C1 segment of cervical spinal cord (tissue), 14 donors: ENCODE measurements around the gene MAVS.
A peak's percentile ranks its signal among the peaks of the same experiment; 100 is the strongest.
"Not testable (repeated sequence)": the region's sequence is repeated elsewhere in the genome, so short reads cannot be mapped to it uniquely, and the experiment has no call there.

Experiments
- DNase-seq, 14 donors: peaks; one replicate each; lab custom pipeline; 2025; lab: John Stamatoyannopoulos, UW

Gene MAVS

GRCh38 chr20:3847429-3847940, 851 bp downstream of the MAVS start:
- peak in 1 of 14 donors; percentile 26 for DNase-seq

- DNase-seq = no peak
Observed at GRCh38 chr20:3848565-3848964, 1.9 kb downstream of the MAVS start.

DNA sequence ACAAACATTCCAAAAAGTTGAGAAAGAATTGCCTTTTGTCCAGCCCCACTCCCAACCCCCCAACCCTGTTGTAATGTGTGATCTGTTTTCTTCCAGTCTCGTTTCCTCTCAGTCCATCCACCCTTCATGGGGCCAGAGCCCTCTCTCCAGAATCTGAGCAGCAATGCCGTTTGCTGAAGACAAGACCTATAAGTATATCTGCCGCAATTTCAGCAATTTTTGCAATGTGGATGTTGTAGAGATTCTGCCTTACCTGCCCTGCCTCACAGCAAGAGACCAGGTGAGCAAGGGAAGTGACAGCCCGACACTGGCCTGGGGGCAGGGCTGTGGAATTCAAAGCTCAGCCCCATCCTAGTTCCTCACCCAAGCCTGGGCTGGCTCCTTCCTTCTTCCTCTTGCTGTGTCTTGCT, 7.8 kb downstream of the MAVS start:
- no peak for DNase-seq

- DNase-seq = peak in 1 of 14 donors; percentile 54
Observed at GRCh38 chr20:3857405-3857804, 10.8 kb downstream of the MAVS start.

GRCh38 chr20:3858689-3859088, 12.1 kb downstream of the MAVS start:
- DNase-seq = no peak

- DNase-seq = no peak
Observed at GRCh38 chr20:3861191-3861590, 14.6 kb downstream of the MAVS start.

GRCh38 chr20:3862333-3862732, 15.7 kb downstream of the MAVS start:
- no peak for DNase-seq

- DNase-seq = no peak
Observed at GRCh38 chr20:3863317-3863716, 16.7 kb downstream of the MAVS start.

DNA sequence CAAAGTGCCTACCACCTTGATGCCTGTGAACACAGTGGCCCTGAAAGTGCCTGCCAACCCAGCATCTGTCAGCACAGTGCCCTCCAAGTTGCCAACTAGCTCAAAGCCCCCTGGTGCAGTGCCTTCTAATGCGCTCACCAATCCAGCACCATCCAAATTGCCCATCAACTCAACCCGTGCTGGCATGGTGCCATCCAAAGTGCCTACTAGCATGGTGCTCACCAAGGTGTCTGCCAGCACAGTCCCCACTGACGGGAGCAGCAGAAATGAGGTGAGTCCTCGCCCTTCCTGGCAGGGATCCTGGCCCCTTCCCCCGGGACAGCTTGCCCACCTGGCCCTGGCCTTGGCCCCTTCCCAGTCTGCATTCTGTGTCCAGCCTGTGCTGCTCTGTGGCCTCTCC, 17.9 kb downstream of the MAVS start:
- DNase-seq = peak in 1 of 14 donors; percentile 10

DNA sequence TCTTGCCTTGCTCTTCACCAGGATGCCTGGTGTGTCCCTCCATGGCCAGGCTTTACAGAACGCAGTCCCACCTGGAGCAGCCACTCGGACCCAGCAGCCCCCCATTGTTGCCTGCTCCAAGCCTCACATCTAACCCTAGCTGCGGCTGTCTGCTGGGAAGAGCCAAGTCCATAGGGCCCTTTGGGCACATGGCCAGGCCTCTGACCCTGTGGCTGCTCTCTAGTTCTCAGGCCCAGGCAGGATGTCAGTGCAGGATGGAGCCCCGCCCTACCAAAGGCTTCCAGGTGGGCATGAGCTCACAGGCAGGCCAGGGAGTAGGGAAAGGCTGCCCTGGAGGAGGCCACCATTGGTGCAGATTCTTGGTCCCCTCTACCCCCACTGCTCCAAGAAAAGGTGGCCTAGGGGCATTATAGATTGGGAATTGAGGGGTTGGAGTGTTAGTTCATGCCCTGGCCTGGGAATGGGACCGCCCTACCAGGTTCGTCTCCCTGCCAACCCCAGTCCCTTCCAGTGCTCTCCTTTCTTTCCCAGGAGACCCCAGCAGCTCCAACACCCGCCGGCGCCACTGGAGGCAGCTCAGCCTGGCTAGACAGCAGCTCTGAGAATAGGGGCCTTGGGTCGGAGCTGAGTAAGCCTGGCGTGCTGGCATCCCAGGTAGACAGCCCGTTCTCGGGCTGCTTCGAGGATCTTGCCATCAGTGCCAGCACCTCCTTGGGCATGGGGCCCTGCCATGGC, 18.7 kb downstream of the MAVS start:
- DNase-seq = no peak

- no peak for DNase-seq
Observed at GRCh38 chr20:3865887-3866407, 19.3 kb downstream of the MAVS start.

DNA sequence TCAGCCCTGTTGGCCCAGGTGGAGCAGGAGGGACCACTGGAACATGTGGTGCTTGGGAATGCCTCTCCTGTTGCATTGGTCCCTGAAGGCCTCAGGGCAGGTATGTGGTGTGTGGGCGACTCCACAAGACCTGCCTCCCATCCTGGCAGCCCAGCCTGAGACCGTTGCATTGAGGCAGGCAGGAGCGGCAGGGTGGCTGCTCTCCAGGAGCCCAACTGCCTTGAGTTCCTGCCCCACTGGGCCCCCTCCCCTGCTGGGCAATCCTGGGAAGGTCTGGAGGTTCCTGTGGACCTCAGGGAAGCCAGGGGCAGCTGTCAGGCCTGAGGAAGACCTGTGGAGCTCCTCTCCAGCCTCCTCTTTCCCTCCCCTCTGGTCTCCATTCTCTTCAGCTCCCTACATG, 19.8 kb downstream of the MAVS start:
- no peak for DNase-seq

- no peak for DNase-seq
Observed at GRCh38 chr20:3867802-3868201, 21.2 kb downstream of the MAVS start.

DNA sequence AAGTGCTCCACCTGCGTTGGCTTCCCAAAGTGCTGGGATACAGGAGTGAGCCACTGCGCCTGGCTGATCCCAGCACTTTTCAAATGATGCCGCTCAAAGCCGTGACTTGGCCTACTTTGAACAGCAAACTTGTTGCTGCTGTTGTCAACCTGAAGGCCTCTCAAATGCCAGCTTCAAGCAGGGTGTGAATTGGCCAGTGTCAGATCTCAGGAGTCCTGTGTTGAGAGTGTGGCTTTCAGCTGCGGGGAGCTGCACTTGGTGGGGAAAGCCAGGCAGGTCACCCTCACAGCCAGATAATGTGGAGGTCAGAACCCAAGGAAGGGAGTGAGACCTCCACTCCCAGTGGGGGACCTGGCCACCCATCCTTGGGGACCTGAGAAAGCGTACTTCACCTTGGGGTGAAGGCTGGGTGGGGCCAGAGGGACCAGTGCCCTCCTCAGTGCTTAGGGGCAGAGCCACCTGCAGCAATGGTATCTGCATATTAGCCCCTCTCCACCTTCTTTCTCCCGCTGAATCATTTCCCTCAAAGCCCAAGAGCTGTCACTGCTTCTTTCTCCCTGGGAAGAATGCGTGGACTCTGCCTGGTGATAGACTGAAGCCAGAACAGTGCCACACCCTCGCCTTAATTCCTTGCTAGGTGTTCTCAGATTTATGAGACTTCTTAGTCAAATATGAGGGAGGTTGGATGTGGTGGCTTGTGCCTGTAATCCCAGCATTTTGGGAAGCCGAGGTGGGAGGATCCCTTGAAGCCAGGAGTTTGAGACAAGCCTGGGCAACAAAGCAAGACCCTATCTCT, 23.4 kb downstream of the MAVS start:
- no peak for DNase-seq

GRCh38 chr20:3871550-3872265, 25.1 kb downstream of the MAVS start:
- DNase-seq = no peak

DNA sequence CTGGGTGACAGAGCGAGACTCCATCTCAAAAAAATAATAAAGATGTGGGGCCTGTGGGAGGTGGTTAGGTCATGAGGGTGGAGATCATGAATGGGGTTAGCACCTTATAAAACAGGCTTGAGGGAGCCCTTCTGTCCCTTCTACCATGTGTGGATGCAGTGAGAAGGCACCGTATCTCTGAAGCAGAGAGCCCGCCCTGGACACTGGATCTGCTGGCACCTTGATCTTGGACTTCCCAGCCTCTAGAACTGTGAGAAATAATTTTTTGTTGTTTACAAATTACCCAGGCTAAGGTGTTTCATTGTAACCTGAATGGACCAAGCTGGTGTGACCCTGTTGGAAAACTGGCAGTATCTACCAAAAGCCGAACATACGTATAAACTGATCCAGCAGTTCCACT, 26.9 kb downstream of the MAVS start:
- no peak for DNase-seq

- DNase-seq = no peak
Observed at GRCh38 chr20:3874194-3874844, 27.7 kb downstream of the MAVS start.

DNA sequence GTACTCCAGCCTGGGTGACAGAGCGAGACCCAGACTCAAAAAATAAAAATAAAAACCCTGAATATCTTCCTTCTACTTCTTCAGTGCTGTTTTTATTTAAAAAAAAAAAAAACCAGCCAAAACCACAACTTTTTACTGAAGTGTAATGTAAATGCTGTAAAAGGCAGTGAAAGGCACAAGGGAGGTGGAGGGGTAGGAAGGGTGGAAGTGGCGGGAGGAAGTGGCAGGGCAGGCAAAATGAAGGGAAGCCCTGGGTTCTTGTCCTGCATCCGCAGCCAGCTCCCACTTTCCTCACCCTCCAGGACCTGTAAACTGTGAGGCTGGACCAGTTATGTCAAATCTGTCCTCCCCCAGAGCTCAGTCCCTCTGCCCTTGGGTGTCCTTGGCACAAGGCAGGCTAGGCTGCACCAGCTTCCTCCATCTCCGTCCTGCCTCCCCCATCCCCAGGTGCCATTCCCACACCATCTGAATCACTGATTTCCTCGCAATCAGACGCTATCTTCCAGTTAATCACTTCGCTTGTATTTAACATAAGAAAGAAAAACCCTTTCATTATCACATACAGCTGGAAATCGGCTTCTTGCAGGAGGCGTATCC, 28.8 kb downstream of the MAVS start:
- DNase-seq = no peak

GRCh38 chr20:3876000-3876399, 29.4 kb downstream of the MAVS start:
- DNase-seq = no peak

DNA sequence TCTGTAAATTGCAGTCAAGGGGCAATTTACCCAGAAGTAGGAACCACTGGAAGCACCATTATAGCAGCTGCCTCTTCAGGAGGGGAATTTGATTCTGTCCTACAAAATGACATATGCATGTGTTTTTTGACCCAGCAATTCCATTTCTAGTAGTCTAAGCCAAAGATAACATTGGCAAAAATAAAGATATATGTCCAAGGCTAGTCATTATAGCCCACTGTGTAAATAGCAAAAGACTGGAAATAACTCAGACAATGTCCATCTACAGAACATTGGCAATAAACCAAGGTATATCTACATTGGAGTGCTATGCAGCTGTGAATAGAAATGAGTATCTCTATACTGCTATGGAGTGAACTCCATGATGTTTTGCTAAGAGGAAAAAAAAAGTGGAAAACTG, 30.0 kb downstream of the MAVS start:
- DNase-seq = no peak

GRCh38 chr20:3878921-3879274, 32.3 kb downstream of the MAVS start:
- DNase-seq = not testable (repeated sequence)
